Activated CD8-positive, alpha-beta memory T cell treated with anti-CD3 and anti-CD28 coated beads for 1 hour (primary cell): Measurements from ENCODE around the gene CD2.

Experiments
- DNase-seq, 2 donors: peaks; one replicate each; pipeline ENCODE4 v3.0.0-alpha.2; 2020; ENCODE audit warnings: low read depth in 1 of 2; ENCODE audit errors: extremely low read depth in 1 of 2

Gene CD2

DNA sequence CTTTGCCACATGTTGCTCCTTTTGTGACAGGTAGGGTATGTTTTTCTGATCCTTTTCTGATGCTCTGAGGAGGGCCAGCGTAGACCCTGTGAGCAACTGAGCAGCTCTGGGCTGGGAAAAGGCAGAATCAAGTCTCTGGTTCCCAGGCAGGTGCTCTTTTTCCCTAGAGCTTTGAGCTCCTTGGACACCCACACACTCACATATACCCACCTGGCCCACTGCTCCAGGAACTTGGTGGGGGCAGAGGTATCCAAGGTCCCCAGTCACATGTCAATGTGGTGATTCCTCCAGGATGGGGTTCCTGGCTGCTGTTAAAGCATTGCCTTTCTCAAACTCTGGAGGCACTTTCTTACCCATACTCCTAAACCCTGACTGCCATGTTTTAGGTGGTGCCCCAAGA is 5.4 kb downstream of the CD2 start:
- no peak for DNase-seq

- no peak for DNase-seq
Measured at GRCh38 chr1:116760487-116760886, 6.3 kb downstream of the CD2 start.

DNA sequence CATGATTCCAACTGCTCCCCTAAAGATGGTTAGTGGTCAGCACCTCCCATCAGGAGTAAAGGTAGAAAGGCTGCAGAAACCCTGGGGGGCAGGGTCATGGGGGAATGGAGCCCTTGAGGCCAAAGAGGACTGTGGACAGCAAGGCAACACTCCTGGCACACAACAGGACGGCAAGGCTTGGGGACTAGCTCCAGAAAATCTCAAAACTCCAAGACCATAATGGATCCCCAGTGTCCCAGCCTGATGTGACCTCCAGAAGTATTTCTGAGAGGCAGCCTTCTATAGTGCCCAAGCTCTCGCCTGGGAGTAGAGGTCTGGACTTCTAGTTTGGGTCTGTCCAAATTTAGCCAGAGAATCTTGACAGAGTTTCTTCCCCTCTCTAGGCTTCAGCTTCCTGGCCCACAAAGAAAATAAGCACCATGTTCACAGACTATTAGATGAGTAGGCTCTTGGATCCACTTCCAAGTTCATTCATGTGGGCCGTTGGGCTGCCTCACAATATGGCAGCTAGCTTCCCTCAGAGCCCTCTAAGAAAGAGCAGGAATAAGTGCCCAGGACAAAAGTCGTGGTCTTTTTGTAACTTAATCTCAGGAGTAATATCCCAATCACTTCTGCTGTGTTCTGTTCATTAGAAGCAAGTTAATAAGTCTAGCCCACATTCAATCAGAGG is 6.9 kb downstream of the CD2 start:
- DNase-seq, result no peak

DNA sequence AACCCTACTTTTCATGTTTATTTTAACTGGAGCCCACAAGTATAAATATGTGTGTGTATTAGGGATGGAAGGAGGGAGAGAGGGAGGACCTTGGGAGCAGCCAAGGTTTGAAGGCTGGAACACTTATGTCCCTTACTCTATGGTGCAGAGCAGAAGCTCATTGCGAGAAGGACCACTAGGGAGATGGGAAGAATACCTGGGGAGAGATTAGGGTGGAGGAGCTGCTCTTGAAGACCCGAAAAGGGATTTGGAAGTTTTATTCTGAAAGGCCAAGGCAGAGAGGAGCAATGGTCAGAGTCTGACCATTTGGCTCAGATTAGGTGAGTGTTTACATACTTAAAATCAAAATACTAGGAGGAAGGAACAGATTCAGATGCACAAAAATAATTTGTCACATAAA is 8.1 kb downstream of the CD2 start:
- DNase-seq, result no peak

- no peak for DNase-seq
Measured at GRCh38 chr1:116762781-116763115, 8.5 kb downstream of the CD2 start.

GRCh38 chr1:116763116-116763786 is 9.0 kb downstream of the CD2 start:
- no peak for DNase-seq

DNA sequence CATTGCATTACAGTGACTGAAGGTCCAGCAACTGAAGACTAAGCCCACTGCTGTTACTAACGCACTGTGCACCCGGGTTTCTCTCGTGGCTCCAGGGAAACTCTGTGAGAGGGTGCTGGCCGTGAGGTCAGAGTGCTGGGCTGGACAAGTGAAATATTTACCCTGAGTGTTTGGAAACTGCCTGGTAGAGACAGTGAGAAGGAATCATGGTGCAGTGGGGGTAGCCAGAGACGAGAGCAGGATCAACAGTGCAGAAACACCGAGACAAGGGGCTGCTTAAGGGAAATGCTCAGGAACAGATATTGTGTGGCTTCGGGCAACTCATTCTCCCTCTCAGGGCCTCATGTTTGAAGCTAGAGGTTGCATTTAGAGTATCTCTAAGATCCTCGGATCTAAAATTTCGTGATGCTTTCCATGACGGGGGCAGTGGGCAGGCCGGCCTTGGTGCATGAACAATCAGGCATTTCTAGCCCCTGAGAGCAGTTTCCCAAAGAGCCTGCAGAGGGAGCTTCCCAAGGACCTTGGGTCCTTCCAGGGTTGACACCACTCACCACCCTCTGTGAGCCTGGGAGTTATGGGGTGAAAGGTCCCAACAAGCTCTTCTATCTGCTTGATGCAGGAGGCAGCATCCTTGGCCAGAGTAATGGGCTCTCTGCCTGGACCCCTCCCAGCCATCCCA is 9.7 kb downstream of the CD2 start:
- DNase-seq, result peak in 1 of 2 donors; percentile 27

GRCh38 chr1:116764466-116764898 is 10.3 kb downstream of the CD2 start:
- no peak for DNase-seq

DNA sequence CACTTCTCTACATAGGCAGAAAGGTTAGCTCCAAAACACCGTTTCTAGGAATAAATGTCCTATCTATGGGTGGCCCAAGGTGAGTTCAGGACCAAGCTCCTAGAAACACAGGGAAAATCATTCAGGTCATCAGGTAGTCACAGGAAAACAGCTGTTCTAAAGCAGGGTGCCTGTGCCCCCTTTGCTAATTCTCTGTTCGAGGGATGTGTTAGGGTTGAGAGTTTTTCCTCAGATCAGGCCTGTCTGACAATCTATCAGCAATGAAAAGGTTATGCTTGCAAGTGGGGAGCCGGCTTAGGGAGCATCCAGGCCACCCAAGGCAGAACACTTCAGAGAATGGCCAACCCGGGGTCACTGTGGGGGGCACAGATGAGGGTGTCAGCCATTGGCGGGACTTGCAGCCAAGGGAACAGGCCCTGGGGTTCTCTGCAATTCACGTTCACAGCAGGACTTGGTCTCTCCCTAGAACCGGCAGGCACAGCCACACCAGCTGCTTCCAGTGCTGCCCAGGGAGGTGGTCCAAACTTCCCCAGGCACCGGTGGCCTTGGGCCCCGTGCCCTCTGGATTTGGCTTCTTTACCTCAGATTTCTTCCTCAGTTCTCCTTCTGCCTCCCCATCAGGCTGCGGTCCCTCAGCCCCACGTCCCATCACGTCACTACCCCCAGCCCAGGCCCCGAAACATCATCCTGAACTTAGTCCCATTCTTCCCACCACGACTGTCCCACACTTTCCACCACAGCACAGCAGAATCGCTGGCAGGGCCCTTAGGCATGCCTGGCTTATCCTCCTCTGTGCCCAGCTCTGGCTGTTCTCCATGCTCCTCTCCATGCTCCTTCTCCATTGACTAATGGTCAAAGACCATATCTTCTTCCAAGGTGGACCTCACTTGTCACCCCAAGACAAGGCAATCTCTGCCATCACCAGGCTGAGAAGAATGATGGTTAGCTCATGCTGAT is 11.0 kb downstream of the CD2 start:
- no peak for DNase-seq

GRCh38 chr1:116765962-116766361 is 11.7 kb downstream of the CD2 start:
- no peak for DNase-seq

GRCh38 chr1:116766616-116767469 is 12.6 kb downstream of the CD2 start:
- no peak for DNase-seq

GRCh38 chr1:116767782-116768382 is 13.7 kb downstream of the CD2 start:
- DNase-seq, result no peak

DNA sequence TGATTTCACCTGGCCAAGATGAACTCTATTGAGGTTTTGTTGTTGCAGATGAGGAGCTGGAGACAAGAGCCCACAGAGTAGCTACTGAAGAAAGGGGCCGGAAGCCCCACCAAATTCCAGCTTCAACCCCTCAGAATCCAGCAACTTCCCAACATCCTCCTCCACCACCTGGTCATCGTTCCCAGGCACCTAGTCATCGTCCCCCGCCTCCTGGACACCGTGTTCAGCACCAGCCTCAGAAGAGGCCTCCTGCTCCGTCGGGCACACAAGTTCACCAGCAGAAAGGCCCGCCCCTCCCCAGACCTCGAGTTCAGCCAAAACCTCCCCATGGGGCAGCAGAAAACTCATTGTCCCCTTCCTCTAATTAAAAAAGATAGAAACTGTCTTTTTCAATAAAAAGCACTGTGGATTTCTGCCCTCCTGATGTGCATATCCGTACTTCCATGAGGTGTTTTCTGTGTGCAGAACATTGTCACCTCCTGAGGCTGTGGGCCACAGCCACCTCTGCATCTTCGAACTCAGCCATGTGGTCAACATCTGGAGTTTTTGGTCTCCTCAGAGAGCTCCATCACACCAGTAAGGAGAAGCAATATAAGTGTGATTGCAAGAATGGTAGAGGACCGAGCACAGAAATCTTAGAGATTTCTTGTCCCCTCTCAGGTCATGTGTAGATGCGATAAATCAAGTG is 14.3 kb downstream of the CD2 start:
- DNase-seq, result no peak

DNA sequence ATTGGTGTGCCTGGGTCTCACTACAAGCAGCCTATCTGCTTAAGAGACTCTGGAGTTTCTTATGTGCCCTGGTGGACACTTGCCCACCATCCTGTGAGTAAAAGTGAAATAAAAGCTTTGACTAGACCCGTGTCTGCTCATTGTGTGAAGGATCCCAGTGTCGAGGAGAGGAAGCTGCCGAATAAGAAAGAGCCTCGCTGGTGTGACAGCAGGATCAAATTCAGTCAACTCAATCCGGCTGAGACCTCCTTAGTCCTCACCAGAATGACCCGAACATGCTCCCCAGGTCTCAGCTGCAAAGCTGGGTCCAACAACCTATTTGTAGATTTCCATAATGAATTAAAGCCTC is 14.8 kb downstream of the CD2 start:
- DNase-seq, result no peak

- peak; percentile 33 to 46 for DNase-seq
Measured at GRCh38 chr1:116769561-116769977, 15.3 kb downstream of the CD2 start.

- no peak for DNase-seq
Measured at GRCh38 chr1:116769994-116770393, 15.8 kb downstream of the CD2 start.

DNA sequence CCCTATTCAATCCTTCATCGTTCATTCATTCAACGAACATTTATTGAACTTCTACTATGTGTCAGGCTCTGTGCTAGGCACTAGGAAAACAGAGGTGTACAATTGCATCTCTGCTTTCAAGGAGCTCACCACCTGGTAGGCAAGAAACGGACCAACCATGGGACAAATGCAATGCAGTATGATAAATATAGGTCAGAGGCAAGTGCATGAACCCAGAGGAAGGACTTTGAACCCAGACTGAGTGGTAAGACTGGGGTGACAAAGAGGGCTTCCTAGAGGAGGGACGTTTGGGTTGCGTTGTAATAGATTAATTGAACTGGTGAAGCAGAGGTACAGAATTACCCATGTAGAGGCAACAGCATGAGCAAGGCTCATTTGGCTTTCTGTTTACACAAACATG is 16.4 kb downstream of the CD2 start:
- DNase-seq, result no peak

GRCh38 chr1:116771997-116772647 is 17.9 kb downstream of the CD2 start:
- no peak for DNase-seq

DNA sequence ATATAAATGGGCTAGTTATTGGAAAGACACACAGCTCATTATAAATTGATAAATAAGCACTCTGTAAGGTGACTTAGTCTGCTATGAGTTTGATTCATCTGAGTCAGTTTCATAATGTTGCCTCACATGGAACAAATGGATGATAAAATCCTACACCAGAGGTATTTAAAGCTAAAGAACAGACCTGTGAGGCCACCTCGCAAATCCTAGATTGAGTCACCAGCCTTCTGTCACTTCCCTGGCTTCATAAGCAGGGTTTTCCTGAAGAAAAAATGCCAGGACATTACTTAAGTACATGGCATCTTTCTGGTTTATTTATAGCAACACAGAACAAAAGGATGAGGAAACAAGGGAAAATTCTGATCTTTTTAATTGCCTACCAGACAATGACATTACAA is 18.4 kb downstream of the CD2 start:
- no peak for DNase-seq
